GM10266 (cell line): ENCODE measurements around the gene ACTG1.

Experiments used
- DNase-seq: peaks from one replicate; pipeline ENCODE4 v3.0.0; 2012; ENCODE audit errors: extremely low spot score
- CTCF ChIP-seq: IDR thresholded peaks from 2 replicates; pipeline ENCODE4 v1.5.1; 2012; ENCODE audit warnings: mild to moderate bottlenecking, low read depth; ENCODE audit not compliant: control insufficient read depth, insufficient read depth; ENCODE audit errors: missing control alignments

ACTG1 gene

GRCh38 chr17:81483085-81483861 is 29.3 kb downstream of the ACTG1 start:
- peak; percentile 90 for DNase-seq
- no peak for TF ChIP-seq CTCF

DNA sequence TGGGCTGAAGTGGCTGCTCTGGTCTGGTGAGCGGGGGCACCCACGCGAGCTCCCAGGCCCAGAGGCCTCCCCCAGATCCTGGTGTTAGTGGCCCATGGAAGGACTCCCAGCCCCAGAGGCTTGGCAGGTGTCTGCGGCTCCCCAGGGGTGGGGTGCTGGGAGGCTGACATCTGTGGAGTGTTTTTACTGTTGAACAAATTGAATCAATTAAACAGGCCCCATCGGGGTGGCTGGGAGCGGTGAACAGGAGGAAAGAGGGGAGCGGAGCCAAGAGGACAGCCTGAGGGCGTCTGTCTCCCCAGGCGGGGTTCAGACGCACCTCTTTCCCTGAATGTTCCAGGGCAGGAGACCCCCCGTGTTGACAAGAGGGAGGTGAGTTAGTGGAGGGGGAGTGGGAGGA is 29.9 kb downstream of the ACTG1 start:
- TF ChIP-seq CTCF, result no peak
- DNase-seq, result no peak

GRCh38 chr17:81481815-81482505 is 30.6 kb downstream of the ACTG1 start:
- TF ChIP-seq CTCF, result no peak
- DNase-seq, result no peak

- DNase-seq, result no peak
- TF ChIP-seq CTCF, result no peak
Observed at GRCh38 chr17:81481073-81481799, 31.4 kb downstream of the ACTG1 start.

GRCh38 chr17:81480140-81481072 is 32.2 kb downstream of the ACTG1 start:
- TF ChIP-seq CTCF, result no peak

DNA sequence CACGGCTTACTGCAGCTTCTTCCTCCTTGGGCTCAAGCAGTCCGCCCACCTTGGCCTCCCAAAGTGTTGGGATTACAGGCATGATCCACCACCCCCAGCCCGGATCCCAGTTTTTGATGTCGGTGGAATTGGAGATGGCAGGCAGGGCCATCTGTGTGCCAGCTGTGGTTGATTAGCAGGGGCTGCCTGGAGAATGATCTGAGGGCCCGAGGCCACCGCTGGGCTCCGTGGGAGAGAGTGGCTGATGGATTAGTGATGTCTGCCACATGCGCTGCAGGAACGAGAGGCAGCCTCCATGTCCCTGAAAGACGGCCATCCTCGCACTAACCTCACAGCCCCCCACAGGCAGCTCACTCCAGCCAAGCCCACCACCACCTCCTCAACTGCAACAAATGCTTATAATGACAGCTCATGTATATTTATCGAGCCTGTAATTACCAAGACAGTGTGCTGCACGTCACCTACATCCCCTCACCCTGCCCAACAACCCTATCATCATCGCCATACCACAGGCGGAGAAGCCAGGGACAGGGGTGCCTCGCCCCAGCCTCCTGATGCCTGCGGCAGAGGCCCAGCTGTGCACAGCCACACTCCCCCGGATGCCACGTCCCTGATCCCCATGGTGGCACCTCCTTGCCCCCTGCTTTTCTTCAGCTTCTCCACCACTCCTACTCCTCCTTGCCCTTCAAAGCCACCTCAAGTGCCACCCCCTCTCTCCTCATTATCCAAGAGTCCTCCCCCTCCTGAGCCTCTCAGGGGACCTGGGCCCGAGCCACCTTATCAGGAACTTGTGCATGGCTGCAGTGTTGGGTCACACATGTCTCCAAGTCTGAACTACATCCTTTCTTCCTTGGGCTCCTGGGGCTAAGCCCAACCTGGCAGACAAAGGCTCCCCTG is 33.2 kb downstream of the ACTG1 start:
- TF ChIP-seq CTCF, result no peak
- DNase-seq, result no peak

More at GRCh38 chr17:81480140-81481072, 32.2 kb downstream of the ACTG1 start:
- DNase-seq, result no peak
